Stimulated activated CD8-positive, alpha-beta memory T cell treated with anti-CD3 and anti-CD28 coated beads, Interleukin-7, amount 100 ng/mL, for 48 hours (primary cell): Measurements from ENCODE around the gene BBS1.
"Not testable (repeated sequence)": the region's sequence is repeated elsewhere in the genome, so short reads cannot be mapped to it uniquely, and the experiment has no call there.

ENCODE experiments used
- DNase-seq, 2 donors: peaks; one replicate each; pipeline ENCODE4 v3.0.0-alpha.2; 2020; ENCODE audit warnings: low read depth in 1 of 2; ENCODE audit errors: extremely low read depth in 1 of 2

BBS1 gene

DNA sequence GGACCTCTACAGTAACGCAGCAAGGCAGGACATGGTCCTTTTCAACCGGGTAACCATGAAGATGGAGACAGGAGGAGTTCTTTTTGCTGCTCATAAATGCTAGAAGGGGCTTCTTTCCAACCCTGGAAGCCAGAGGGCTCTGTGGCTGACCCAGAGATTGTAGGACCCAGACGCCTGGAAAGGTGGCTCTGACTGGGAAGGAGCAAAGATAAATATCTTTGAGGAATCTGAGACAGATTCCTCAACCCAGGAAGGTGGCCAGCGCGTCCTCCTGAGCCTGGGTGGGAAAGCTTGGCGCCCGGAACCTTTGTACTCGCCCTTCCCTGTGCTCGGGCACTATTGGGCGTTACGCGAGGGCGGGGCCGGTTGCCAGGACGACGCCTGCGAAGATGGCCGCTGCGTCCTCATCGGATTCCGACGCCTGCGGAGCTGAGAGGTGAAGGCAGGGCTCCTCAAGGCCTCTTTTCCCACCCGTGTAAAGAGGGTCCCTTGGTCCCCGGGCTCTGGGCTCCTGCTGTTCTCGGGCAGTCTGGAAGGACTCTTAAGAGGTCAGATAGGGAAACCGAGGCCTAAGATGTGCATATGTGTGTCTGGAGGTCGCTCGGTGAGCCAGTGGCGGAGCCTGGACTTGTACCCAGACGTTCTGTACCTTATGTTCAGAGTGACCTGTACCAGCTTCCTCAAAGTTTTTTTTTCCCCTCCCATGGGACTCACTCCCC lies at the start of gene BBS1:
Gene BBS1, plus strand, starts transcription at position 365 of the 719 bp plus-strand sequence. Its CDS starts 25 bp downstream, at position 390.
- DNase-seq, result peak; percentile 59 to 71

DNA sequence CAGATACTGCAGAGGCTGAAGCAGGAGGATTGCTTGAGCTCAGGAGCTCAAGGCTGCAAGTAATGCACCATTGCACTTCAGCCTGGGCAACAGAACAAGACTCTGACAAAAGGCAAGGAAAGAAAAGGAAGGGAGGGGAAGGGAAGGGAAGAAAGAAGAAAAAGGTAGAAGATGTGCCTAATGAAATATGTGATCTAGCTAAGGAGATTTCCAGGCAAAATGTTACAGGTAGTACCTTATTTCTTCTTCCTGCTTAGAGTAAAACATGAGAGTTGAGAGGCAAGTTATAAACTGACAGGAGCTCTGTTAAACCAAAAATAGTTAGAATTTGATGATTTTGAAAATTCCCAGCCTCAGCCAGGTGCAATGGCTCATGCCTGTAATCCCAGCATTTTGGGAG lies 48.4 kb upstream of the BBS1 start:
- no peak for DNase-seq

DNA sequence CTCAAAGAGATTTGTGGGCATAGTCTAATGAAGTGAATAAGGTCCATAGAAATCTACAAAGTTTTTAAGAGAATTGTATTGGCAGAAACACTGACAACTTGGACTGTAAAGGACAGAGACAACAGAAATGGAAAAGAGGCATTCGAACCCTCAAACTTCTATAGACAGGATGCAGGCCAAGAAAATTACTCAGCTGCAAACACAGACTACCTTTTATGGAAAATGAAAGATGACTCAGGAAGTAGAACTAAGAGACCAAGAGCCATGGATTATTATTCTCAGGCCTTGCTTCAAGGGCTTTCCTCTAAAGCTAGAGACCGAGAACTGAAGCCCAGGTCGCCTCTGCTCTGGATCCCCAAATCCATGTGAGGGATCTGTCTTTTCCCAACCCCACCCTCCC lies 47.5 kb upstream of the BBS1 start:
- DNase-seq, result no peak

DNA sequence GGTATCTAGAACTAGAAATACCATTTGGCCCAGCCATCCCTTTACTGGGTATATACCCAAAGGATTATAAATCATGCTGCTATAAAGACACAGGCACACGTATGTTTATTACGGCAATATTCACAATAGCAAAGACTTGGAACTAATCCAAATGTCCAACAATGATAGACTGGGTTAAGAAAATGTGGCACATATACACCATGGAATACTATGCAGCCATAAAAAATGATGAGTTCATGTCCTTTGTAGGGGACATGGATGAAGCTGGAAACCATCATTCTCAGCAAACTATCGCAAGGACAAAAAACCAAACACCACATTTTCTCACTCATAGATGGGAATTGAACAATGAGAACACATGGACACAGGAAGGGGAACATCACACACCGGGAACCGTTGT lies 46.3 kb upstream of the BBS1 start:
- not testable (repeated sequence) for DNase-seq

DNA sequence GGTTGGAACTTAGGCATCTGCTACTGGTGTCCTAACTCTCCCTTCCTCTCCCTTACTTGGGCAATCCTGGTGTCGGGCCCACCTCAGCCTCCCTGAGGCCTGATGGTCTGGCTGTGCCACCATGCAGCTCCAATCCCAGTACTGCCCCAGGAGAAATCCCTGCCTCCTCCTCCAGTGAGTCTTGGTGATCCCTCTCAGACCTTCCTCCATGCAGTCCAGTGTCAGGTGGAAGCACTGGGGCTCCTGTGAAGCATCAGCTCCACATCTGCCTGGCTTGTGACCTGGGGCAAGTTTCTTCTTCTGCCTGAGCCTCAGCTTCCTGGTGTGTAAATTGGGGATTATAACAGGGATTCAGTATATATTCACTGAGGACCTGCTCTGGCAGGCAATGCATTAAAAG lies 45.5 kb upstream of the BBS1 start:
- DNase-seq, result no peak

DNA sequence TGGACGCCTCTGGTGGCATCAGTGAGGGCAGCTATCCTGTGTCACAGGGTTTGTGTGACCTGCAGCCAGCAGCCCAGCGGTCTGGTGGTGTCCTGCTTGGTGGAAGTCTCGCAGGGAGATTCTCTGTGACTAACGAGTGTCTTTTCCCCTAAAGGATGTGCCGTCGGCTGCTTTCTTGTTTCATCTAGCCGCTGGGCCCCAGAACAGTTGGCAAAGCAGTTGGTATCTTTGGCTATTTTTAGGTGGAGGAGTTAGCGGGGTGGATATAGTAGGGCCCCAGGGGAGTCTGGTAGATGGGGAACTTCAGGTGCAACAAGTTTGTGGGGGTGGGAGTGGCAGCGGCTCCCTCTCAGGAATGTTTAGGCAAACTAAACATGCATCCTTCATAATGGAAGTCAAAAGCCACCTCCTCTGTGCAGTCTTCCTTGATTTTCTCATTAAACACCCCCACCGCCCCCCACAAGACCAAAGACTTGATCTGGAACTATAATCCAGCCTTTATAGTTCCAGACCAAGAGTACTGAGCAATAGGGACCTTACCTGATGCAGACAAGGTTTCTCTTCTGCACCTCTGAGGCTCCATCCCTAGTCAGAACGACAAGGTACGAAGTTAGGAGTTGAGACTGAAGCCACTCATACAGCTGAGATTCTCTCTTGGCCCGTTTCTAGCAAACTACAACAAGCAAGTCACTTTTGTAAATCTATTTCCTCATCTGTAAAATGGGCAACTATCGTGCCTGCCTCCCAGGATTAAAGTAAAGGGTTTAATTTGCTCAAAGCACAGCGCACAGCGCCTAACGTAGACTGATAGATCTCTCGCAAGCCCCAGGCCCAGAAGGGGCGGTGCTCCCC lies 44.8 kb upstream of the BBS1 start:
- no peak for DNase-seq

DNA sequence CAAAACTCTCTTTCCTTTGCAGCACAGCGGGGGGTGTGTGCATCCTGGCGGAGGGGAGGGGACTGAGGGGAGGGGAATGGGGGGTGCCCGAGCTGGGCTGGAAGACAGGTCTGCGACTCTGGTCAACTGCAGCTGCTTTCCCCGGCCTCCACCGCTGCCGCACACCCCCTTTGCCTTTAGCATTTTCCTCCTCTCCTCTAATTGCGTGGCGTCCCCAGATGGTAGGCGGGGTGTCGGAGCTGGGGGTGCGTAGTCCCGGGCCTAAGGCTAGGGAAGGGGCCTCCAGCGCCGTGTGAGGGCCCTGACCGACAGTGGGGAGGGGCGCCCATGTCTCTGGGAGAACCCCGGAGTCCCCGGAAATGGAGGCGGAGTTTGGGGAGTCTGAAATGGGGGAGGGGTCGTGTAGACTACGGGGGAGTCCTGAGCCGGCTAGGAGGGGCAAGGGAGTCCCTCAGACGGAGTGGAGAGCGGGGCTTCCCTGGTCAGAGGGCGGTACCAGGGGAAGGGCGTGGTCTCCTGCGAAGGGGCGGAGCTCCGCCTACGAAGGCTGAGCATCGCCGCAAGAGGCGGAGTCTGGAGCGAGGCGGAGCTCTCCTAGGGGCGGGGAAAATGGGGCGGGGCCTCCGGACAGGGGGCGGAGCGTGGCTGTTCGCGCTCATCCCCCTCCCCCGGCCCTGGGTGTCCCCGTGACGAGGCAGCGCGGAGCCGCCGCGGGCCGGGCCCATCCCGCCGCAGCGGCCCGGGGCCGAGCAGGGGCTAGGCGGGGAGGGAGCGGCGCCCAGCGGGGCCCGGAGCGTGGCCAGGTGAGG lies 44.0 kb upstream of the BBS1 start, which contains the start of gene PELI3:
Gene PELI3, plus strand, starts transcription at position 681 of the 809 bp plus-strand sequence. CDS start 1,224 bp downstream, outside the sequence.
- DNase-seq, result peak; percentile 75 to 83

DNA sequence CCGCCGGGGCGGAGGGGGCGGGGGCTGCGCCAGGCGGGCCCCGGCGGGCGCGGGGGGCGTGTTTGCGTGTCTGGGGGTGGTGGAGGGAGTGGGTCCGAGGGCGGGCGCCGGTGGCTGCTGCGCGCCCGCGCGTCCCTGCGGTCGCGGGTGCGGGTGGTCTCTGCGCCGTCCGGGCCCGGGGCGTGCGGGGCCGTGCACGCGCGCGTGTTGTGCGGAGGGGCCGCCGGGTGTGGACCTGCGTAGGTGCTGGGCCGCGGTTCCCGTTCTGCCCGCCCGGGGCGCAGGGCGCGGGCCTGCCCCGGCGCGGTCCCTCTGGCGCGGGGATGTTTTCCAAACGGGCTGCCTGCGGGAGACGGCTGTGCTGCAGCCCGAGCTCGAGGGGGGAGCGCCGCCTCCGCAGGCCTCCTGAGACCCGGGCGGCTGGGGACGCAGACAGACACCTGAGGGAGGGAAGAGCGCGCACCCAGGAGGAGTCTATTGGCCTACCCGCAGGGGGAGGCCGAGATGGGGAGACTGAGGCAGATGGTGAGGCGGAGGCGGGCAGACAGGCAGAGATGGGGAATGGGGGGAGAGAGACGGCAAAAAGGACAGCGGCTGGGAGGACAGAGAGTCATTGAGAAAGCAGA lies 43.3 kb upstream of the BBS1 start:
- DNase-seq, result no peak

DNA sequence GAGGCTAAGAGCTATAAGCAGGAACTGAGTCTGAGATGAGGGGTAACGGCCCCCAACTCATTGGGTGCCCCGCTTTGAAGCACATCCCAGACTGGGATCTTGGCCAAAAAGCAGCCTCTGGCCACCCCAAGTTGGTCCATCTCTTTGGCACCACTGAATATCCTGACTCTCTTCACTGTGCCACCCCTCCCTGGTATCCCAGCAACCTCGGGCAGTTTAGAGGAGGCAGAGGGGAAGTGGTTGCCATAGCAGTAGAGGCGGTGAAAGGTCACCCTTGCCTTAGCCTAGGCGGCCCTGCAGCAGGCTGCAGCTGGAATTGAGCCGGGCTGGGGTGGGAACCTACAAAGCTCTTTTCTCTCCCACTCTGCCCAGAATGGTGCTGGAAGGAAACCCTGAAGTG lies 42.7 kb upstream of the BBS1 start:
- DNase-seq, result no peak

DNA sequence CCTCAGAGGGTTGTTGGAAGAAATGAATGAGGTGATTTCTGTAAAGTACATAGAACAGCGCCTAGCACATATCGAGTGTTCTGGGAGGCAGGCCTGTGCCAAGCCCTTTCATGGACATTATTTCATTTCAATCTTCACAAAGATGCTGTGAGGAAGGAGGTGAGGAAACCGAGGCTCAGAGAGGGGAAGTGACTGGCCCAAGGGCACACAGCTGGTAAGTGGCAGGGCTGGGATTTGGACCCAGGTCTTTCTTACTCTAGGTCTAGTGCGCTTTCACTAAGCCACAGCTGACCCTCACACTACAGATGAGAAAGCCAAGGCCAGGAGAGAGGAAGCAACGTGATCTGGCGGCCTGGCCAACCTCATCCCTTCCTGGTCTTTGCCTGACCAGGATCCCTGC lies 41.7 kb upstream of the BBS1 start:
- no peak for DNase-seq

DNA sequence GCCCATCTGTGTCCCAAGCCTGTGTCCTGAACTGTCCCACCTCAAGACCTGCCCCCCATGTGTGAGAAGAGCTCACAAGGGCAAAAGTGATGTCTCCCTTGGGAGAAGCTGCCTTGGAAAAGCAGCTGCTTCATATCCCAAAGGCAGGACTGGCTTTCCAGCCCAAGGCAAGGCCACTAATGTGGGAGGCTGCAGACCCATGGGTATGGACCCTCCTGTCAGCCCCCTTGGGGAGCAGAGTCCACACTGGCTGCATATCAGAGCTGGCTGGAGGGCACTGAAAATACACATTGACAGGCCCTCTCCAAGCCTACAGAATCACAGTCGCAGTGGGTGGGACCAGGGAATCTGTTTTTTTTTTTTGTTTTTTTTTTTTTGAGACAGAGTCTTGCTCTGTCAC lies 41.0 kb upstream of the BBS1 start:
- no peak for DNase-seq

DNA sequence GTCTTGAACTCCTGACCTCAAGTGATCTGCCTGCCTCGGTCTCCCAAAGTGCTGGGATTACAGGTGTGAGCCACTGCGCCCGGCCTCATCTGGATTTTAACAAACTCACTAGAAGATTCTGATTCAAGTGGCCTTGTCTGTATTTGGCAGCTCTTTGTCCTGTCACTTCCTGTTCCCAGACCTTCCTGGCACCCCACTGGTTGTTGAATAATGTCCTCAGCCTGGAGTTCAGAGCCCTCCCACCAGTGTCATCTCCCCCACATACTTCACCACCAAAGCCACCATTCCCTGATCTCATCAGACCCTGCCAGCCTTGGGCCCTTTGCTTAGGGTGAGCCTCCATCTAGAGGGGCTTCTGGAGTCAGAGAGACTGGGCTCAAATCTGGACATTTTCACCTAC lies 40.4 kb upstream of the BBS1 start:
- DNase-seq, result no peak

DNA sequence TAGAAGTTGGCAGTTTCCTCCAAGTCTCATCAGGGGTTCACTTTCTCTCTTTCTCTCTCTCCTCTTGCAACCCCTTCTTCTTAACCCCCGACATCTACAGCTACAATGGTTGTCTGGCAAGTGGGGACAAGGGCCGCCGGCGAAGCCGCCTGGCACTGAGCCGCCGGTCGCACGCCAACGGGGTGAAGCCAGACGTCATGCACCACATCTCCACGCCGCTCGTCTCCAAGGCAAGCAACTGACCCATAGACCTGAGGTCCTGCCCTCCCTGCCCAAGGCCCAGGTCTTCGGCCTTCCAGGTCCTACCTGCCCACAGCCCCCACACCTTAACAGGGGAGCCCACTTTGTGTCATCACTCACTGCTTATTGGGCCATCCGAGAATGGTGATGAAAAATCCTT lies 39.3 kb upstream of the BBS1 start:
- no peak for DNase-seq

DNA sequence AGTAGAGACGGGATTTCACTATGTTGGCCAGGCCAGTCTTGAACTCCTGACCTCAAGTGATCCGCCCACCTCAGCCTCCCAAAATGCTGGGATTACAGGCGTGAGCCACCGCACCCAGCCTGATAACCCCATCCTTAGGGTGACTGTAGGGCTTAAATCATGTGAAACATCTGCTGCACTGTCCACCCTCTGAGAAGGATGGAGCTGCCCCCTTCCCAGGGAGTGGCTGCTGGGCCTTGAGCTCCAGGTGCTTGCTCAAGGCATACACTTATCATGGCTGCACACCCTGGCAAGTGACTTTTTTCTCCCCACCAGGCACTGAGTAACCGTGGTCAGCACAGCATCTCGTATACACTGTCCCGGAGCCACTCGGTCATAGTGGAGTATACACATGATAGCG lies 38.4 kb upstream of the BBS1 start:
- no peak for DNase-seq

DNA sequence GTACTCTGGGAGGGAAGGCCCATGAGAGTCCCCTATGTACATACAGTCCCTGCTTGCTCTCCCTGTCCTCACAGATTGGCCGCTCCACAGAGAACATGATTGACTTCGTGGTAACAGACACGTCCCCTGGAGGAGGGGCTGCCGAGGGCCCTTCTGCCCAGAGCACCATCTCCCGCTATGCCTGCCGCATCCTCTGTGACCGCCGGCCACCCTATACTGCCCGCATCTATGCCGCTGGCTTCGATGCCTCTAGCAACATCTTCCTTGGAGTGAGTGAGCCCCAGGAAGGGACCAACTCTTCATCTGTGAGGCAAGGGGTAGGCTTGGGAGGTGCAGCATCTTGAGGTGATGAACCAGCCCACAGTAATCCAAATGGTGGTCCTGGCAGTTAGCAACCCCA lies 37.3 kb upstream of the BBS1 start:
- DNase-seq, result no peak

DNA sequence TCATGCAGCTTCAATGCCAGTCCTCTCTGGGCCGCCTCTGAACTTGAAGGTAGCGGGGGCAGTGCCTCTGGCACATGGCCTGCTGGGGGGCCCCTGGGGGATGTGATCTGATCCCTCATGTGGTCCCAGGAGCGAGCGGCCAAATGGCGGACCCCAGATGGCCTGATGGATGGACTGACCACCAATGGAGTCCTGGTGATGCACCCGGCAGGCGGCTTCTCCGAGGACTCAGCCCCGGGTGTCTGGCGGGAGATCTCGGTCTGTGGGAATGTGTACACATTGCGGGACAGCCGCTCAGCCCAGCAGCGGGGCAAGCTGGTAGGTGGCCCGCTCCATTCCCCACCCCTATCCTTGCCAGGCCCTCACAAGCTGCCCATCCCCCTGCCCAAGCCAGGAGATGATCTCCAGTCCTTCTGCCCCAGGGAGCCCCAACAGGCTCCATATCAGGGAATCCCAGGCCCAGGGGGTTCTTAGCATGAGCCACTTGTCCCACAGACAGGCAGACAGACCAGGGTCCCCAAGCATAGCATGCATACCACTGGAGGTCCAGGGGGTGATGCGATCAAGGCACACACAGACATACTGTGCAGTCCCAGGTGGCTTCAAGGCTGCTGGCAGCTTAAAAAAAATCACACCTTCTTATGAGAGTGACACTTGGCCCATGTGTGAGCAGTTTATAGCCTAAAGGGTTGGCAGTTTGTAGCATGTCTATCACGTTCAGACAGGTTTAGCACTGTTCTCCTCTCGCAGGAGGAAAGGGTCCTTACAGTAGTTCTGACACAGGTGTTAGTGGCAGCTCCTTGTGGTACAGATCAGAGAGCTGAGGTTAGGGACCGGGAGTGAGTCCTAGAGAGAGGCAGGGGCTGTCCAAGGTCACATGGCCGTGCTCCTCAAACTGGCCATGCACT lies 36.6 kb upstream of the BBS1 start:
- DNase-seq, result no peak

DNA sequence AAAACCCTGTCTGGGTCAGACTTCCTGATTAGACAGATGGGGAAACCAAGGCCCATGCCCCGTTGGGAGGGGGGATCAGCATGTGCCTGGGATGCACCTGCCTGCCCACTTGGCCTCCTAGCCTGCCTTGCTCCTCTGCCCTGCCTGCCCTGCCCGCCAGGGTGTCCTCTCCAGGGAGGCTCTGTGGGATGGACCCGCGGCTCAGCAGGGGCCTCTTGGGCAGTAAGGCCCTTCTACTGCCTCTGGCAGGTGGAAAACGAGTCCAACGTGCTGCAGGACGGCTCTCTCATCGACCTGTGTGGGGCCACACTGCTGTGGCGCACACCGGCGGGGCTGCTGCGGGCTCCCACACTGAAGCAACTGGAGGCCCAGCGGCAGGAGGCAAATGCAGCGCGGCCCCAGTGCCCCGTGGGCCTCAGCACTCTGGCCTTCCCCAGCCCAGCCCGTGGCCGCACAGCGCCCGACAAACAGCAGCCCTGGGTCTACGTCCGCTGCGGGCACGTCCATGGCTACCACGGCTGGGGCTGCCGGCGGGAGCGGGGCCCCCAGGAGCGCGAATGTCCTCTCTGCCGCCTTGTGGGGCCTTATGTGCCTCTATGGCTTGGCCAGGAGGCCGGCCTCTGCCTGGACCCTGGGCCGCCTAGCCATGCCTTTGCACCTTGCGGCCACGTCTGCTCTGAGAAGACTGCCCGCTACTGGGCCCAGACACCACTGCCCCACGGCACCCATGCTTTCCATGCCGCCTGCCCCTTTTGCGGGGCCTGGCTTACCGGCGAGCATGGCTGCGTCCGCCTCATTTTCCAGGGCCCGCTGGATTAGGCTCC lies 34.9 kb upstream of the BBS1 start:
- DNase-seq, result no peak

DNA sequence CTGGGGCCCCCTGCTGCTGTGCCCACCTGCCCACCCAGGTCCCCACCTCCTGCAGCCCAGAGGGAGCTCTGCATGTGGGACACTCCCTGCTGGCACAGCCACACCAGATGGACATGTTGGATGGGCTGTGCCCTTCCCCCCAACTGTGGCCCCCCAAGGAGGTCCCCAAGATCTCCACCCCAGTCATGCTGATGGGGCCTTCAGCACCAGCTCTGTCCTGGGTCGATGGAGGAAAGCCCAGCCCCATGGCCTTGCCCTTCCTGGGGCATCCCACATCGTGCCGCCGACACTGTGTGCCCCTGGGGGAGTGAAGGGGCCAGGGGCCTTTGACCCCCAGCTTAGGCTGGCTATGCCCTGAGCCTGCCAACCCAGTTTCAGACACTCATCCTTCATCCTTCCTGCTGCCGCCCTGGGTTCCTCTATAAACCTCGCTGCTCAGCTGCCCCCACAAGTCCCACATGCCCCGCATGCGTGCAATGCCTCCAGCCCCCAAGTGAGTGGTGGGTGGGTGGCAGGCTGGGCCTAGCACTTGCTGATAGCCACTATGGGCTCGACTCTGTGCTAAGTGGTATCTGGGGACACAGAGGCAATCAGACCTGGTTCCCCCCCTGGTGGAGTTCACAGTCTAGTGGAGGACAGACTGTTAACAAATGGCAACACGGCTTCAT lies 34.1 kb upstream of the BBS1 start:
- DNase-seq, result no peak
